HG03060 (cell line): ENCODE results near the gene STMN1.

ENCODE experiments used
- ATAC-seq: cut with Tn5 transposase; IDR thresholded peaks from one replicate; pipeline ENCODE4 v1.9.1; 2021; ENCODE audit warnings: low read depth, moderate number of reproducible peaks; ENCODE audit not compliant: unreplicated experiment

STMN1 gene

GRCh38 chr1:25922056-25922970 is 16.1 kb upstream of the STMN1 start:
- ATAC-seq, result no peak

DNA sequence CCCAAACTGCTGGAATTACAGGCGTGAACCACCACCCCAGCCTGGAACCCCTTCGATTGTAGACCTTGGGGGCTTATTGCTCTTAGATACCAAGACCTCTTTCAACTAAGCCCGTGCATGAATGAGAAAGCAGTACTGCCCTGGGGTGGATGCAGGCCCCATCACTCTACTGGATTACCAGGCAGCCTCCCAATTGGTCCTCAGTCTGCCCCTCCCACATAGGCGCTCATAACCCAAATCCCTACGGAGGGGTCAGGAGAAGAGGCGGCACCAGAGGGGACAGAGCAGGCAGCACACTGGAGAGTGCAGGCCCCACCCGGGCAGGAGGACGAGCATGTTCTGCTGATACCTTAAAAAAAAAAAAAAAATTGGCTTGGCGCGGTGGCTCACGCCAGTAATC is 12.4 kb upstream of the STMN1 start:
- no peak for ATAC-seq

- ATAC-seq, result no peak
Observed at GRCh38 chr1:25917996-25918395, 11.8 kb upstream of the STMN1 start.

- no peak for ATAC-seq
Observed at GRCh38 chr1:25916460-25916859, 10.2 kb upstream of the STMN1 start.

- no peak for ATAC-seq
Observed at GRCh38 chr1:25914074-25914995, 8.1 kb upstream of the STMN1 start.

GRCh38 chr1:25913206-25913605 is 7.0 kb upstream of the STMN1 start:
- no peak for ATAC-seq

DNA sequence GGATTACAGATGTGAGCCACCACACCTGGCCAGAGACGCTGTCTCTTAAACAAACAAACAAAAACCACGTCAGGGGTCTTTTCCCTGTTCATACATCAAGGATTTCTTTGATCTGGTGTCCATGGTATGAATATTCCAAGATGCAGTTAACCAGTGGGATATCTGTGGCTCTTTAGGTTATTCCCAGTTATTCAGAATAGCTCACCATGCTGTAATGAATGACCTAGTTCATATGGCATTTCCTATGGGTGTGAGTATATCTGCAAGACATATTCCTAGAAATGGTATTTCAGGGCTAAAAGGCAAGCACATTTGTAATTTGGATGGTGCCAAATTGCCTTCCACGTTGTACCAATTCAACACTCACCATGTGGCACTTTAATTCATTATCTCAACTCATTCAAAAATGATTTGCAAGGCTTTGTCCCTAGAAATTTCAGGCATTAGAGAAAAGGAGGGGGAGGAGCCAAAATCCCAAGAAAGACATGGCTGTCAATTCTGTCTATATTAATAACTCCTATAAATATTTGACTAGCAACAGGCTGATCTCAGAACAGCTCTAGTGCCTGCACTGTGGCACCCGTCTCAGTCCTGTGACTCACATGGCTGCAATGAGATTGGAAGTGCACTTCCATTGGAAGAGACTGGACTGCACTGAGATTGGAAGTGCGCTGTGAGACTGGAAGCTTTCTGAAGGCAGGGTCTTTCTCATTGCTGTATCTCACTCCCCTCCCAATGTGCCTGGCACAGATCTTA is 6.0 kb upstream of the STMN1 start:
- no peak for ATAC-seq

DNA sequence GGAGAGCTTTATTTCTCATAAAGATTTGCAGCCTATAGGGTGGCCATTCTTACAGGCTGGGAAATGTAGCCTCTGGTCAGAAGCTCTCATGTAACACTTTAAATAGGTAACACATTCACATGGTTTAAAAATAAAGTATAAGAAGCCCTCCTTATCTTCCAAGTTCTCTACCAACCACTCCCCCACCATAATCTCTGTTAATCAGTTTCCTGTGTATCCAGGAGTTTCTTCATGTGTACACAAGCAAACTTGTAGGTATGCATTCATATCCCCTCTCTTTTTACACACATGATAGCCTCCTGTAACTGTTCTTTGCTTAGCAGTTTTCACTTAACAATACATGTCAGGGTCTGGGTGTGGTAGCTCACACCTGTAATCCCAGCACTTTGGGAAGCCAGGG is 4.9 kb upstream of the STMN1 start:
- no peak for ATAC-seq

- no peak for ATAC-seq
Observed at GRCh38 chr1:25909040-25909439, 2.8 kb upstream of the STMN1 start.

GRCh38 chr1:25908161-25908560 is 1.9 kb upstream of the STMN1 start:
- ATAC-seq, result no peak

- no peak for ATAC-seq
Observed at GRCh38 chr1:25907601-25908000, 1.4 kb upstream of the STMN1 start.

GRCh38 chr1:25906644-25907300 is 553 bp upstream of the STMN1 start:
- ATAC-seq, result no peak

DNA sequence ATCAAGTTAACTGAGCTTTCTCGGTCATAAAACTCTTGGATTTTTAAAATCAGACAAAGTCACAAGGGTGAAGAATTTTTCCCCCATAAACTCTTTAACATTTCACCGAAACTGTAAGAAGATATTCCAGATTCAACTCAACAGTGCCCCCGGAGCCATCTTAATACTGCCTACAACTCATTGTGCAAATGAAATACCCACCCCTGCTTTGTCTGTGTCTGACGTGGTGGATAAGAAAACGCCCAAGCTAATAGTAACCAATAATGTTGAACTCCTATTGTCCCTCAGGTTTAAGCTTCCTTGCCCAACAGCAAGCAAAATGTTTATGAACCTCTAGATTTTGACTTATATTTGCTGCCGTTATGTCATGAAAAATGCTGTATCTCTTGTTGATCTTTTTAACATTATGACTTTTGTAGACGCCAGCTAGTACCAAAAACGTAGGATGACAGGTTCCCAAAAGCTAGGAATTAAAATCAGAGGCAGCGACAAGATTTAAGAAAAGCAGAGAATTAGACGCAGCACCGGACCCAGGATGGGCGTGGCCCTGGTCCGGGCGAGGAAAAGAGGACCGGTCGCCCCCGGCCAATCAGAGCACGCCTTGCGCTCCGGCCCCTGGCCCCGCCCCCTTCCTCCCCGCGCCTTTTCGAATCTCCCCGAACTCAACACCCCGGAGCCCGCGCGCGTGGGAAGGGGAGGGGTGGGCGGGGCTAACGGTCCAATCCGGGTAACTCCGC is 1.1 kb downstream of the STMN1 start:
- no peak for ATAC-seq

DNA sequence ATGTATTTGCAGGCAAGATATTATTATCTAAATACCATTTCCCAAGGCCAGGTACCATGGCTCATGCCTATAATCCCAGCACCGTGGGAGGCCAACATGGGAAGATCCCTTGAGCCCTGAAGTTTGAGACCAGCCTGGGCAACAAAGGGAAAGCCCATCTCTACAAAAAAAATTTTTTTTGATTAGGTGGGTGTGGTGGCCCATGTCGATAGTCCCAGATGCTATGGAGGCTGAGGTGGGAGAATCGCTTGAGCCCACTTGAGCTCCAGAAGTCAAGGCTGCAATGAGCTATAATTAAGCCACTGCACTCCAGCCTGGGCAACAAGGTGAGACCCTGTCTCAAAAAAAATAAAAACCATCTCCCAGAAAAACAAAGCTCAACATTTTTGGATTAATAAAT is 2.2 kb downstream of the STMN1 start:
- ATAC-seq, result no peak

DNA sequence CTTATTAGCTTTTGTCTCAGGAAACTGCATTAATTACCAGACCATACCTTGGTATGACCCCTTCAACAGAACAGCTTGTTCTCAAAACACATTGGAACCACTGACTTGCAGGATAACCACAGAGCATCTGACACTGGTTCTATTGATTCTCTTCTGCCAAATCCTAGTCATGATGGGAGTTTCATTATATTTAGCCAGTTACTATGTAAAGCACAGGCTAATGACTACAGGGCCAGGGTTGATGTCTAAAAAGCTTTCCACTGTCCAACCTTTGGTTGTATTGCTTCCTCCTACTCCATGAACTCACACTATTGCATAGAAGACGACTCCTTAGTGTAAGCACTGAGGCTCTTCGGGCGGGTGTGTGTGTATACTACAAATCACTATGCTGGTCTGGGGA is 3.8 kb downstream of the STMN1 start:
- ATAC-seq, result no peak

GRCh38 chr1:25900219-25900618 is 6.0 kb downstream of the STMN1 start:
- ATAC-seq, result no peak

DNA sequence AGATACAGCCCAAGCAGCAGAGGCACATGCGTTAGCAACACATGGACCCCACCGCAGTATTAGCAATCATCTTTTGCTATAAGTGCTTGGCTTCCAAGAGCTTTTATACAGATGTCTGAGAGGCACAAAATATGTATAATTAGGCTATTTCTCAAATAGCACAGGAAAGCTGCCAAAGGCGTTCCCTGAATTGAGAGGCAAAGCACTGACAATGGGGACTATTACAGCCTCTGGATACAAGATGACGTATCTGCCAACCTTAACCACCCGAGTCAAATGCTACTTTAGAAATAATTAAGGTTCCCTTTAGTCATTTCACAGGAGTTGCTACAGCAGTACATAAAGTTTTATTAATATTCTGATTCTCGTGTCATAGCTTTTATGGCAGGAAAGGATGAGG is 6.4 kb downstream of the STMN1 start:
- ATAC-seq, result no peak

DNA sequence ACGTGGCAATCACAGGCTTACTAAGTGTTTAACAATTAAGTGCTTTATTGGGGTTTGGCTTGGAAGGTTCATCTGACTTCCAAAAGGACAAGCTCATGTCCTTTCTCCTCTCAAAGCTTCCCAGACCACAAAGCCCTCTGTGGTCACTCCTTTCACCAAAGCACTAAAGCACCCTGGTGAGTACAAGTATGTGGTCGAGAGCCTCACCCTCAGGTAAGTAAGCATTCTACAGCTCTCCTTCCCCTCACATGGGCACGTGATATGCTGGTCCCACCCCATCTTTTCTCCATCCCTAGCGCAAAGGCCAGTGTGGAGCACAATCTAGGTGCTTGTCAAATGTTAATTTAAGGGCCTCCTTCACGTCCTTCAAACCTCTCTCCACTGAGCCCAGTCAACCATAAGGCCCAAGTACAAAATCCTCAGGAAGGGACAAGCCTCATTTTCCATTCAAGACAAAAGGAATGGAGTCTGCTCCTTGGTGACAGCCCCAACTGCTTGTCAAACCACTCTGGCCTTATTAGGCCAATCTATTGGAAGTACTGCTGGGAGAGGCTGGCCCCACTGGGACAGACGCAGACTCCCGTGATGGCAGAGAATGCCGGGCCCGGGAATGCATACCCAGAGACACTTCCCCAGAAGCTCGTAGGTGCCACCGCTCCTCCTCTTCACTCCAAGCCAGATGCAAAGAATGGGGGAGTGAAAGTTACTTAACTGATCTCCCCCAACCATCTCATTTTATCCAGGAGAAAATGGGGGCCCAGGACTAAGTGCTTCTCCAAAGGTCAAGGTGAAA is 7.8 kb downstream of the STMN1 start:
- no peak for ATAC-seq

DNA sequence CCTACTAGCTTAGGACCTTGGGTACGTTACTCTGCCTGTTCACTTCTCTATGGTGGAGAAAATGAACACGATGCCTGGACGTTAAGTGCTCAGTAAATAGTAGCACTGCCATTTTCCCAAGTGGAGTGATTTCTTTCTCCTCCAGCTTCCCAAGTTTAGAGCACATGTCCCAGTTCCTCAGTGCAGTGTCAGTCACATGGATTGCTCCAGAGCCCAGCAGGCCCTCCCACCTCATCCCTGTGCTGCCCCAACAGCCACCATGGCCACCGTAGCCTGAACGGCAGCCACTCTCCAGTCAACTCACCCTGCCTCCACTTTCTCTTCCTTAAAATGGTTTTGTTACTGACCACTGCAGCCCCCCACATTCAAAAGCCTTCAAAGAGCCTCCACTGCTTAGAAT is 8.5 kb downstream of the STMN1 start:
- ATAC-seq, result no peak
